H9 (cell line): Measurements from ENCODE around the gene MRM1. TPM values are rescaled to one million over a fixed set of nuclear protein-coding genes. Genes with fewer than 3 reads are reported as not detected.

ENCODE experiments used
- DNase-seq: peaks from one replicate; pipeline ENCODE4 v3.0.0-alpha.2; 2017
- H2AFZ ChIP-seq: one replicate; pipeline ENCODE4 v1.6.1; 2013; ENCODE audit warnings: mild to moderate bottlenecking, low read length, control low read depth, moderate library complexity
- H2AK5ac ChIP-seq: 2 replicates; pipeline ENCODE4 v1.6.1; 2013; ENCODE audit warnings: low read length, control low read depth, mixed read lengths; ENCODE audit not compliant: insufficient read length
- H2BK120ac ChIP-seq: one replicate; pipeline ENCODE4 v1.6.1; 2013; ENCODE audit warnings: low read depth, mild to moderate bottlenecking, low read length, control low read depth, inconsistent platforms; ENCODE audit not compliant: poor library complexity, severe bottlenecking
- H2BK12ac ChIP-seq: 2 replicates; pipeline ENCODE4 v1.6.1; 2013; ENCODE audit warnings: low read length, control low read depth, mixed read lengths, low read depth; ENCODE audit not compliant: insufficient read length
- H2BK15ac ChIP-seq: 2 replicates; pipeline ENCODE4 v1.6.1; 2013; ENCODE audit warnings: low read depth, low read length, control low read depth
- H2BK20ac ChIP-seq: one replicate; pipeline ENCODE4 v1.6.1; 2013; ENCODE audit warnings: low read depth, mild to moderate bottlenecking, low read length, control low read depth, inconsistent platforms; ENCODE audit not compliant: poor library complexity, severe bottlenecking
- H2BK5ac ChIP-seq: 2 replicates; pipeline ENCODE4 v1.6.1; 2013; ENCODE audit warnings: low read length, control low read depth, mixed read lengths; ENCODE audit not compliant: insufficient read length
- H3K14ac ChIP-seq: 2 replicates; pipeline ENCODE4 v1.6.1; 2013; ENCODE audit warnings: low read length, control low read depth; ENCODE audit not compliant: insufficient read depth
- H3K18ac ChIP-seq: 2 replicates; pipeline ENCODE4 v1.6.1; 2013; ENCODE audit warnings: low read depth, mild to moderate bottlenecking, mixed read lengths, low read length, control low read depth; ENCODE audit not compliant: insufficient read length
- H3K23ac ChIP-seq: 2 replicates; pipeline ENCODE4 v1.6.1; 2013; ENCODE audit warnings: low read length, control low read depth, mixed read lengths, low read depth; ENCODE audit not compliant: insufficient read length
- H3K23me2 ChIP-seq: 2 replicates; pipeline ENCODE4 v1.6.1; 2013; ENCODE audit warnings: low read depth, mild to moderate bottlenecking, mixed read lengths, low read length, control low read depth; ENCODE audit not compliant: insufficient read length, poor library complexity, severe bottlenecking
- H3K27ac ChIP-seq: 2 replicates; pipeline ENCODE4 v1.5.1; 2013; ENCODE audit warnings: low read length, control low read depth, mixed read lengths, low read depth; ENCODE audit not compliant: insufficient read length
- H3K27me3 ChIP-seq: 2 replicates; pipeline ENCODE4 v1.6.1; 2013; ENCODE audit warnings: low read length, control low read depth, inconsistent platforms; ENCODE audit not compliant: insufficient read depth
- H3K4ac ChIP-seq: 2 replicates; pipeline ENCODE4 v1.6.1; 2013; ENCODE audit warnings: low read depth, mild to moderate bottlenecking, control low read depth, inconsistent platforms, low read length, moderate library complexity
- H3K4me1 ChIP-seq: 2 replicates; pipeline ENCODE4 v1.6.1; 2013; ENCODE audit warnings: low read length, control low read depth, inconsistent platforms; ENCODE audit not compliant: insufficient read depth
- H3K4me2 ChIP-seq: 2 replicates; pipeline ENCODE4 v1.6.1; 2013; ENCODE audit warnings: low read length, control low read depth, mixed read lengths; ENCODE audit not compliant: insufficient read length, insufficient read depth
- H3K56ac ChIP-seq: 2 replicates; pipeline ENCODE4 v1.6.1; 2013; ENCODE audit warnings: low read depth, mild to moderate bottlenecking, mixed read lengths, low read length, control low read depth; ENCODE audit not compliant: insufficient read length
- H3K79me1 ChIP-seq: 2 replicates; pipeline ENCODE4 v1.6.1; 2013; ENCODE audit warnings: low read depth, mild to moderate bottlenecking, moderate library complexity, low read length, control low read depth, inconsistent platforms; ENCODE audit not compliant: insufficient read depth, poor library complexity, severe bottlenecking
- H3K79me2 ChIP-seq: 2 replicates; pipeline ENCODE4 v1.6.1; 2013; ENCODE audit warnings: low read length, control low read depth, inconsistent platforms; ENCODE audit not compliant: insufficient read depth
- H3K9ac ChIP-seq: 2 replicates; pipeline ENCODE4 v1.6.1; 2013; ENCODE audit warnings: low read length, control low read depth, mixed read lengths; ENCODE audit not compliant: insufficient read length; ENCODE audit errors: extremely low read depth
- H3K9me3 ChIP-seq: one replicate; pipeline ENCODE4 v1.6.1; 2013; ENCODE audit warnings: low read depth, low read length, inconsistent platforms; ENCODE audit not compliant: control insufficient read depth
- H3T11ph ChIP-seq: one replicate; pipeline ENCODE4 v1.6.1; 2013; ENCODE audit warnings: mild to moderate bottlenecking, low read length, control low read depth, inconsistent platforms
- H4K20me1 ChIP-seq: one replicate; pipeline ENCODE4 v1.6.1; 2013; ENCODE audit not compliant: control insufficient read depth, insufficient read length, insufficient read depth
- H4K5ac ChIP-seq: 2 replicates; pipeline ENCODE4 v1.6.1; 2013; ENCODE audit warnings: low read depth, mild to moderate bottlenecking, mixed read lengths, low read length, control low read depth; ENCODE audit not compliant: insufficient read length
- H4K8ac ChIP-seq: replicated peaks from 2 replicates; pipeline ENCODE4 v1.6.1; 2013; ENCODE audit warnings: low read length, control low read depth, mixed read lengths, low read depth; ENCODE audit not compliant: insufficient read length
- H4K91ac ChIP-seq: 2 replicates; pipeline ENCODE4 v1.6.1; 2013; ENCODE audit warnings: low read depth, mild to moderate bottlenecking, moderate library complexity, mixed read lengths, low read length, control low read depth; ENCODE audit not compliant: insufficient read length
- H3K27ac Mint-ChIP-seq, 3 experiments: 2 replicates in 2 of 3; 3 replicates in 1 of 3; pipeline ENCODE4 v1.8.0; 2020 to 2021; ENCODE audit warnings: mixed read lengths in 3 of 3, mild to moderate bottlenecking in 1 of 3, moderate library complexity in 1 of 3
- H3K27me3 Mint-ChIP-seq: 2 replicates; pipeline ENCODE4 v1.8.0; 2021; ENCODE audit warnings: low read depth, mild to moderate bottlenecking, moderate library complexity, mixed read lengths
- H3K36me3 Mint-ChIP-seq, 3 experiments: 2 replicates in 2 of 3; 3 replicates in 1 of 3; pipeline ENCODE4 v1.8.0; 2020 to 2021; ENCODE audit warnings: low read depth in 3 of 3, mixed read lengths in 3 of 3; ENCODE audit not compliant: insufficient read depth in 1 of 3
- H3K4me1 Mint-ChIP-seq, 2 experiments: 2 replicates each; pipeline ENCODE4 v1.8.0; 2020; ENCODE audit warnings: mixed read lengths in 2 of 2
- H3K4me3 Mint-ChIP-seq, 2 experiments: 2 replicates in 1 of 2; 3 replicates in 1 of 2; pipeline ENCODE4 v1.8.0; 2020 to 2021; ENCODE audit warnings: mild to moderate bottlenecking in 2 of 2, mixed read lengths in 2 of 2, moderate library complexity in 1 of 2
- H3K9me3 Mint-ChIP-seq, 2 experiments: 2 replicates in 1 of 2; 3 replicates in 1 of 2; pipeline ENCODE4 v1.8.0; 2020; ENCODE audit warnings: mild to moderate bottlenecking in 2 of 2, mixed read lengths in 2 of 2, moderate library complexity in 1 of 2
- CTCF ChIP-seq: fragments of 200-600 bp; sonication (generic); conservative IDR thresholded peaks from 3 replicates; pipeline ENCODE4 v1.8.0; 2021; ENCODE audit warnings: antibody characterized with exemption, mild to moderate bottlenecking
- WGBS: extraction: QIAGEN DNeasy Blood & Tissue Kit; methylation state at CpG from one replicate; pipeline ENCODE4 v1.1.7; 2013; ENCODE audit warnings: missing lambda C conversion rate, low lambda C conversion rate, mixed read lengths; ENCODE audit not compliant: insufficient read length; ENCODE audit errors: extremely low coverage; 5-methylcytosine and 5-hydroxymethylcytosine counted together
- total RNA-seq: library from RNA; stranded (reverse); gene quantifications from 2 replicates; pipeline ENCODE4 v1.2.1, GENCODE V29; 2021

MRM1 gene
- total RNA-seq, 1 experiment from 2014 or later, result 10.3 TPM

- Mint-ChIP-seq H3K36me3 (peaks cover 2 to 33% (median 27%) of the 10 kb centered on the region in 3 experiments; a peak in 5 of 7 replicates), H3K4me3 (peak overlapping the region; percentile 84 to 91), H3K27me3 (no peaks in the 10 kb centered on the region; the same call in 1 of the 2 replicates), H3K27ac (peak overlapping the region; percentile 25 to 96 (median 95)), H3K4me1 (peaks cover 26 to 31% of the 10 kb centered on the region in 2 experiments), H3K9me3 (no peaks in the 10 kb centered on the region)
- Histone ChIP-seq H2AK5ac (no peak overlapping the region), H3K9me3 (no peaks in the 10 kb centered on the region), H3K56ac (no peak overlapping the region), H4K91ac (no peak overlapping the region), H4K20me1 (no peaks in the 10 kb centered on the region), H3K27ac (no peak overlapping the region), H3K4me1 (no peaks in the 10 kb centered on the region), H2BK12ac (no peak overlapping the region), H3K4me2 (peak overlapping the region; percentile 94), H4K8ac (no peak overlapping the region), H3K4ac (no peak overlapping the region), H3K9ac (no peak overlapping the region), H3K79me1 (no peaks in the 10 kb centered on the region), H2BK120ac (no peak overlapping the region), H3K27me3 (no peaks in the 10 kb centered on the region), H4K5ac (no peak overlapping the region), H2BK5ac (no peak overlapping the region), H2AFZ (no peak overlapping the region), H3K18ac (no peak overlapping the region), H2BK15ac (no peak overlapping the region), H2BK20ac (no peak overlapping the region), H3K23ac (no peak overlapping the region), H3K79me2 (no peaks in the 10 kb centered on the region; the same call in 1 of the 2 replicates), H3K14ac (peak overlapping the region; percentile 48; the same call in 1 of the 2 replicates), H3T11ph (no peak overlapping the region), H3K23me2 (peaks cover 19% of the 10 kb centered on the region)
- DNase-seq, result no peak
- 0 out of 3 replicates have a peak, but pooled peaks have one; percentile 12 for TF ChIP-seq CTCF
- whole genome bisulfite sequencing, result no CpG with 5 or more reads among the region's 10 CpGs
These were observed 464 bp upstream of the MRM1 start for GRCh38 chr17:36600936-36601302.
